NCI-H524 treated with DMSO at 0.1 percent for 48 hours (cell line): Measurements from ENCODE around the gene DAB2IP.

ENCODE experiments used
- DNase-seq: peaks from one replicate; lab custom pipeline; 2025; lab: John Stamatoyannopoulos, UW

Gene DAB2IP

DNA sequence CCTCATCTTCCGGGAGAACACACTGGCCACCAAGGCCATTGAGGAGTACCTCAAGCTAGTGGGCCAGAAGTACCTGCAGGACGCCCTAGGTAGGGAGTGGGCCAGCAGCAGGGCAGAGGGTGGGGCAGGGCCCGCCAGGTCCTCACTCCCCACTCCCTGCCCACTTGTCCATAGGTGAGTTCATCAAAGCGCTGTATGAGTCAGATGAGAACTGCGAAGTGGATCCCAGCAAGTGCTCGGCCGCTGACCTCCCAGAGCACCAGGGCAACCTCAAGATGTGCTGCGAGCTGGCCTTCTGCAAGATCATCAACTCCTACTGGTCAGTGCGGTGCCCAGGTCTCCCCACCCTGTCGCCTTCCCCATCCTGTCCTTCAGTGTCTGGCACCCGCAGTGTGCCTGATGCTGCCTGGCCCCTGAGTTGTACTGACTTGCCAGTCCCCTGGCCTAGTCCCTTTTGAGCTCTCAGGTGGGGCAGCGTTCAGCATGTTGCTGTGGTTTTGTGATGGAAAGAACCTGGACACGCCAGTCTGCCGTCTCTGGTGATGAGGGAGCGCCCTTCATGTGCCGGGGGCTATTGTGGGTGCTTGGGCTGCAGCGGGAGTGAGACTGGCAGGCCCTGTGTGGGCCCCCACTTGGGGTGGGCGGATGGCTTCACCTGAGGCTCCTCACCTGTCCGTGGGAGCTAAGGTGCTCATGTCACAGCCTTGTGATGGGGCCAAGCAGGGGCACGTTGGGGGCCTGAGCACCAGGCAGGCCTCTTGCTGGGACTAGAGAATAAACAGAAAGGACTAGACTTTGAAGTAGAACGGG lies 112.3 kb downstream of the DAB2IP start:
- no peak for DNase-seq

DNA sequence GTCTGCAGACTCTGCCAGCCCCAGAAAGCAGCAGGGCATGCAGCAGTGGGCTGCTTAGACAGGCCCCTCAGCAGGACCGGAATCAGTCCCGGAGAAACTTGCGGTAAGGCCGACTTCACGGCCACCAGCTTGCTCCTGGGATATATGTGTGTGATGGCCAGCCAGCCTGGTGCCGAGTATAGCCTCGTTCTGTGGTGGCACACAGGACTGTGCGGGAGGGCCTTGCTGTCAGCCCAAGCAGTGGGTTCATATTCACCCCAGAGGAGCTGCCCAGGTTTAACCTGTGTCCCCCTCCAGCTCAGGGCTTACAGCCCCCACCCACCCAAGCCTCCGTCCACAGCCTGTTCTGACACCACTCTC lies 112.9 kb downstream of the DAB2IP start:
- no peak for DNase-seq

DNA sequence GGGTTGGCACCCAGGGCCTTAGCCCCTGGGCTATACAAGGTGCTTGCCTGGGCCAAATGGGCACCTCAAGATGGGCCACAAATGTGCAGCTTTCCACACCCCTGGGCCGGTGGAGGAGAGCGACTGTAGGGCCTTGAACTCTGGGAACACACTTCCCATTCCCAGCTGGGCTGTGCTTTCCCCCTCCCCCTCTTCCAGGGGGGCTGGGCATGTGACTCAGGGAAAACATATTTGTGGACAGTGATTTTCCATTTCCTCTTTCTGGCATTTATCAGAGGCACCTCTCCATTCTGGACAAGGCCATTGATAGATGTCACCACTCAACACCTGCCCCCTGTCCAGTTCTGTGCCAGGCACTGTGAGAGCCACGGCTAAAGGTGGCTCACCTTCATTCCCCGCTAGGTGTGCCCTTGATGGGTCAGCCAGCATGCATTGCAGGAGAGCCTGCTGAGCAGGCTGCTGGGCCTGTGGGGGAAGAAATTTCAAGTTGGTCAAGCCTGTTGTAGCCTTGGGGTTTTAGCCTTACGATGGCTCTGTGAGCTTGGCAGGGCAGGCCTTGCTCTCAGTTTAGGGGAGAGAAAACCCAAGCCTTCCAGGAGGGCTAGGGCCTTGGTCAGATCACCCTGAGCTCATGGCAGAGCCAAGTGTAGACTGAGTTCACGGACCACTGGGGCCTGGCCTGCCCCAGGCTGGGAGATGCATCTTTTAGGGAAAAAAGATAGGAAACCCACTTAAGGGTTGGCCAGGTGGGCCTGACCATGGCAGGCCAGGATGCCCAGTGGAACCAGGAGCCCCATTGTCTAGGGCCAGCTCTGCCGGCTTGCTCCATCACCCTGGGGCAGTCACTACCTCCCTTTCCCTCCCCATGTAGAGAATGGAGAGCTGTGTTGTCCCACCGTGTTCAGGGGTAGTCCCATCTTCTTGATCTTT lies 113.9 kb downstream of the DAB2IP start:
- DNase-seq, result no peak

DNA sequence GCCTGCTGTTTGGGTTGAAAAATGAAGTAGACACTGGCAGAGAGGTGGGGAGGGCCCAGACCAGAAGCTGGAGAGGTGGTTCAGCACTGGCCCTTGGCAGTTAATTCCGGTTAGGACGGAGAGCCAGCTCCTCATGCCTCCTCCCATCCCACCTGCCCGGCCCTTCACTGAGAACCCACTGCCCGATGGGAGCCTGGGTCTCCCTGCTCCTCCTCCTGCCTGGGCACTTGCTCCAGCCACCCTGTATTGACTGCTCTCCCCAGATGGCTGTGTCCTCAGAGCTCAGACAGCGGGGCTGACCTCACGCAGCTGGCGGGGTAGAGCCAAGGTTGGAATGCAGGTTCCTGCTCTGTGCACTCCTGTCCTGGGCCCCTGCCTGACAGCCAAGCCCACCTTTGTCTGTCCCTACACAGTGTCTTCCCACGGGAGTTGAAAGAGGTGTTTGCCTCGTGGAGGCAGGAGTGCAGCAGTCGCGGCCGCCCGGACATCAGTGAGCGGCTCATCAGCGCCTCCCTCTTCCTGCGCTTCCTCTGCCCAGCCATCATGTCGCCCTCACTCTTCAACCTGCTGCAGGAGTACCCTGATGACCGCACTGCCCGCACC lies 114.7 kb downstream of the DAB2IP start:
- no peak for DNase-seq

DNA sequence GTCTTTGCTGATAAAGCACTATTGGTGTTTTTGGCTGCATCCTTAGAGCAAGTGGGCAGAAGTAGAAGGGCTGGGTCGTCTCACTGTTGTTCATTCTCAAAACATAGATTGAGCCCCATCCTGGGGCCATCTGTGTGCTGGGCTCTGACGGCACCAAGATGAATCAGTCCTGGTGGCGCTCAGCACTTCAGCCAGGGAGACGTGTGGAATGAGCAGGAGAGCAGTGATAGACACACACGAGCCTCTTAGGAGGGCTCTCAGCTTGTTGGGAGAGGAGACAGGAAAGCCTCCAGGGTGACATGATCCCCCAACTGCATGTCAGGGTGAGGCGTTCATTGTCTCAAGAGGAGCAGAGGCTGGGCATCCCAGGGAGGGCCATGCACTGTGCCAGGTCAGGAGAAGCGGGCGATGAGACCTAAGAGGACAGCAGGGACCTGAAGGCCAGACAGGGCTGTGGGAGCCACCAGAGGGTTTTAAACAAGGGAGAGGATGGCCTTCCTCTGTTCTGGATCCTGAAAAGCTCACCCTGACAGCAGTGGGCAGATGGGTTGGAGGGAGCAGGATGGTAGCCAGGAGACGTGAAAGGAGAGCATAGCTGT lies 115.8 kb downstream of the DAB2IP start:
- no peak for DNase-seq

DNA sequence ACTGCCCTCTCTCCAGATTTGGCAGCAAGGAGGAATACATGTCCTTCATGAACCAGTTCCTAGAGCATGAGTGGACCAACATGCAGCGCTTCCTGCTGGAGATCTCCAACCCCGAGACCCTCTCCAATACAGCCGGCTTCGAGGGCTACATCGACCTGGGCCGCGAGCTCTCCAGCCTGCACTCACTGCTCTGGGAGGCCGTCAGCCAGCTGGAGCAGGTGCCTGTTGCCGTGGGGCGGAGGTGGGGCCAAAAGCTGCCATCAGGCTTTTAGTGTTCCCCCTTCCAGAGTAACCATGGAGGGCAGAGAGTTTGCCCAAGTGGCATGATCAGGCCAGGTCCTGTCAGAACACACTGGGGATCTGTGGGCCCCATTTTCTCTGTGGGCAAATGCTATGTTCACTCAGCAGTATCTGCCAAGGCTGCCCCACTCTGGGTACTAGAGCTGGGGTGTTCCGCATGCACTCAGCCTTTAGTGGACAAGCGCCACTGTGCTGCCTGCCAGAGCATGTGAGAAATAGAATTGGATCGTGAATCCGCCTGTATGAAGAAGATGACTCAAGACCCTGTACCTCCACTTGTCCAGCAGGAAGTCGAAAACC lies 117.1 kb downstream of the DAB2IP start:
- no peak for DNase-seq

DNA sequence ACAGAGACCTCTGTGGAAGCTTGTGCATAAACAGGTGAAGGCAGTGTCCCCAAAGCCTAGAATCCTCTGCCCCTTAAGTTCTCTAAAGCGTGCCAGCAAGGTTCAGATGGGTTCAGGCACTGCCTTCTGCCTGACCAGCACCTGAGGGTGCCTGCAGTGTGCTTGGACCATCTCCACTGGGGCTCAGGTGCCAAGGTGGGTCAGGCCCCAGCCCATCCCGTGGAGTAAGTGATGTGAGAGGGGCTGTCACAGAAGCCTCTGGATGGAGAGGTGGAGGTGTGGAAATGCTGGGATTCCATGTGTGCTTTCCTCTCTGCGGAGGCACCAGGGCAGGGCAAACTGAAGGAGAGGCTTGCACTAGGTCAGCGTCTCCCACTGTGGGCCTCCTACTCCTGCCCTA lies 118.5 kb downstream of the DAB2IP start:
- no peak for DNase-seq

DNA sequence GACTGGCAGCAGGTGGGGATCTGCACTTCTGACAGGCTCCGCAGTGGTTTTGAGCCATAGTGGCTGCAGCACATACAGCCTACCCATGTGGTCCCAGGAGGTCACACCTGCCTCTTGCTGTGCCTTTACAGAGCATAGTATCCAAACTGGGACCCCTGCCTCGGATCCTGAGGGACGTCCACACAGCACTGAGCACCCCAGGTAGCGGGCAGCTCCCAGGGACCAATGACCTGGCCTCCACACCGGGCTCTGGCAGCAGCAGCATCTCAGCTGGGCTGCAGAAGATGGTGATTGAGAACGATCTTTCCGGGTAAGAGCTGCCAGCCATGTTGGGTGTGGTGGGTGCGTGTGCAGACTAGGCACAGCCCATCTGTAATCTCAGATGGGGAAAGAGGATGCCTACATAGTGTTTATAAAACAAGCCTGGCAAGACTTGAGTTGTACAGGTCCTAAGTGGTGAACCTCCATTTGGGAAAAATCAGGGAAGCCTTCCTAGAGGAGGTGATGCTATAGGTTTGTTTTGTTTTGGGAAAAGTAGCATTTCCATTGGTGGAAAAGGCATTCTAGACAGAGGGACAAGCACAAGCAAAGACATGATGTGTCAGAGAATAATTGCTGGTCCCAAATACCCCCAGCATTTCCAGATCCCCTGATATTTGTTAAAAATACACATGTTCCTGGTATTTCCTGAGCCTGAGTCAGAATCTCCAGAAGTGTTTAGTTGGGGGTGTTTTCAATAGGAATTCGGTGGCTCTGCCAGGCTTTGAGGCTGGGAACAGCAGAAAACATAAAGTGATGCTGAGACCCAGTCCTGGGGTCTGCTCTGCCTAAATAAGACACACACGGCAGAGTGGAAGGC lies 119.2 kb downstream of the DAB2IP start:
- no peak for DNase-seq

DNA sequence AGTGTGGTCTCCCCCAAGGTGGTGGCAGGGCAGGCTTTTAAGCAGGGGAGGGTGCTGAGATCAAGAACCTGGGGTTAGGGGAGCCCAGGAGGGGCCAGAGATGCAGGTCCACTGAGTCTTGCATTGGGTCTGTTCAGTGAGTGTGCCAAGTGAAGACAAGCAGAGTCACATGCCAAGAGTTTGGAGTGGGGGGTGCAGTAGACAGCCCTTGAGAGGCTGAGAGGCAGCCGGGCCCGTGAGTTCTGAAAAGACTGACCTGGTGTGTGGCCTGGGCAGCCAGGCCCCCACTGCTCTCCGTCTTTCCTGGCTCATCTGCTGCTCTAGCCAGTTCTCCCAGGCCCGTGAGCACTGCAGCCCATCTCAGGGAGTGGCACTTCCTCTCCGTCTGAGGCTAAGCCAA lies 120.0 kb downstream of the DAB2IP start:
- no peak for DNase-seq

DNA sequence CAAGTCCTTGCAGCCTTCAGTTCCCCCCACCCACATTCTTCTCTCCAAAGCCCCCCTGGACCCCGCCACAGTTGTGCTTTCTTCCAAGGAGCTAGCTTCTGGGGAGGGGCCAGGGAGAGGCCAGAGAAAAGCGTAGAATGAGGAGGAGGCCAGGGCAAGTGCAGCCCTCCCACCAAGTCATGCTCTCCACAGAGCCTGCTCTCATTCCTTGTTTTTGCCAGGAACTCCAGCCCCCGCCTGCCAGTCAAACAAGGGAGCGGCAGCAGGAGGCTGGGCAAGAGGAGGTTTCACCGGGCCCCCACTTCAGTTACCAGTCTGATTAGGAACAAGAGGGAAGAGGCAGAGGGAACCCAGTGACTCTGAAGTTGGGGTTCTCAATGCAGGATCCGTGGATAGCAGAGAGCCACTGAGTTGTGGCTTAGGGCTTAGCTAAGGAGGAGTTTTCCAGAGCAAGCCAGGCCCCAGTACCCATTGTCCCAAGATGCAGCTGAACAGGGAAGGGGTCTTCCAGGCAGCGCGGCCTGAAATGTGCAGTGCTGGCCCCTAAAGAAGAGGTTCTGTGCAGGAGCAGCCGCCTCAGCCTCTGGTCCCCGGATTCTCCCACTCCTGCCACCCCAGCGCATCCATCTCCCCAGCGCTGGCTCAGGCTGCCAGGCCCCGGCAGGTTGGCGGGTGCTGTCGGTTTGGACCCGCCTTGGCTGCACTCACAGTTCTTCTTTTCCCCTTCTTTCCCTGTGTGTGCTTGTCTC lies 120.6 kb downstream of the DAB2IP start:
- DNase-seq, result no peak

DNA sequence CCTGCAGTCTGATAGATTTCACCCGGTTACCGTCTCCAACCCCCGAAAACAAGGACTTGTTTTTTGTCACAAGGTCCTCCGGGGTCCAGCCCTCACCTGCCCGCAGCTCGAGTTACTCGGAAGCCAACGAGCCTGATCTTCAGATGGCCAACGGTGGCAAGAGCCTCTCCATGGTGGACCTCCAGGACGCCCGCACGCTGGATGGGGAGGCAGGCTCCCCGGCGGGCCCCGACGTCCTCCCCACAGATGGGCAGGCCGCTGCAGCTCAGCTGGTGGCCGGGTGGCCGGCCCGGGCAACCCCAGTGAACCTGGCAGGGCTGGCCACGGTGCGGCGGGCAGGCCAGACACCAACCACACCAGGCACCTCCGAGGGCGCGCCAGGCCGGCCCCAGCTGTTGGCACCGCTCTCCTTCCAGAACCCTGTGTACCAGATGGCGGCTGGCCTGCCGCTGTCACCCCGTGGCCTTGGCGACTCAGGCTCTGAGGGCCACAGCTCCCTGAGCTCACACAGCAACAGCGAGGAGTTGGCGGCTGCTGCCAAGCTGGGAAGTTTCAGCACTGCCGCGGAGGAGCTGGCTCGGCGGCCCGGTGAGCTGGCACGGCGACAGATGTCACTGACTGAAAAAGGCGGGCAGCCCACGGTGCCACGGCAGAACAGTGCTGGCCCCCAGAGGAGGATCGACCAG lies 121.3 kb downstream of the DAB2IP start:
- DNase-seq, result no peak

DNA sequence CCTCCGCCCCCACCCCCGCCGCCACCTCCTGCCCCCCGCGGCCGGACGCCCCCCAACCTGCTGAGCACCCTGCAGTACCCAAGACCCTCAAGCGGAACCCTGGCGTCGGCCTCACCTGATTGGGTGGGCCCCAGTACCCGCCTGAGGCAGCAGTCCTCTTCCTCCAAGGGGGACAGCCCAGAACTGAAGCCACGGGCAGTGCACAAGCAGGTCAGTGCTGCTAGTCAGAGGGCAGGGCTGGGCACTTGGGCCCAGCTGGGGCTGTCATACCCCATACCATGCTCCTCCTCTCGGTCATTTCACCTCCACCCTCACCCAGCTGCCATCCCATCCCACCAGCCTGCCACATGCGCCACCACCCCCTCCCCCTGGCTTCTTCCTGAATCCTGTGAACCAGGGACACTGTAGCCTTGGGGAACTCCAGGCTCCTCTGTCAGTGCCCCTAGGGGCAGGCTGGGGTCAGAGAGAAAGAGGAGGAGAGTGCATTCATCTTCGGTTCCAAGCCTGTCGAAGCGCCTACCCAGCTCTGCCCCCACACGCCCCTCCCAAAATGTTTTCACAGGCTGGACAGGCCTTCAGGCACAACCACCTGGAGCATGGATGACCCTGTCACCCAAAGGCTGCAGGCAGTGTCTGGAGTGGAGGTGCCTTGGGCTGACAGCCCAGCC lies 122.0 kb downstream of the DAB2IP start:
- no peak for DNase-seq

DNA sequence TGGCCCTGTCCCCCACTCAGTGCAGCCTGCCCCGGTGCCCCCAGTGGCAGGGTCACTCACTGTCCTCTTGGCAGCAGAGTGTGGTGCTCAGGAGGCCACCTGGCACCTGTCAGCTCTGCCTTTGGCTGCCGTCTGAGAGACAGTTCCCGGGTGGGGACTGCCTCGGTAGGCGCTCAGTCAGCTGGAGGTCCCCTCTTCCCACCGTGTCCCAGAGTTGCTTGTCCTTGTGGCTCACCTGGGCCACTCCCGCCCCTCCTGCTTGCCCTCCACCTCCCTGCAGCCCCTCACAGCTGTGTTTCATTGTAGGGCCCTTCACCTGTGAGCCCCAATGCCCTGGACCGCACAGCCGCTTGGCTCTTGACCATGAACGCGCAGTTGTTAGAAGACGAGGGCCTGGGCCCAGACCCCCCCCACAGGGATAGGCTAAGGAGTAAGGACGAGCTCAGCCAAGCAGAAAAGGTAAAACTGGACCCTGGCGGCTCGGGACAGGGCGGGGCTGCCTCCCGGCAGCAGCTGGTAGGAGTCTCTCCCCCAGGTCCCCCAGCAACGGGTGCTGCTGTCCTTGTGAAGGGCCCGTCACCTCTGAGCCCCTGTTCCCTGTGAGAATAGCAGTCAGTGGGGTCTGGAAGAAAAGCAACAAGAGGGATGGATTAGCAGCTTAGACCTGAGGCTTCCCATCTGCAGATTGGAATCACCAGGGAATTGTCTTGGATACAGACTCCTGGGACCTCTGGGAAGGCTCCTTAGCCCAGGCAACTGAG lies 122.7 kb downstream of the DAB2IP start:
- DNase-seq, result no peak

DNA sequence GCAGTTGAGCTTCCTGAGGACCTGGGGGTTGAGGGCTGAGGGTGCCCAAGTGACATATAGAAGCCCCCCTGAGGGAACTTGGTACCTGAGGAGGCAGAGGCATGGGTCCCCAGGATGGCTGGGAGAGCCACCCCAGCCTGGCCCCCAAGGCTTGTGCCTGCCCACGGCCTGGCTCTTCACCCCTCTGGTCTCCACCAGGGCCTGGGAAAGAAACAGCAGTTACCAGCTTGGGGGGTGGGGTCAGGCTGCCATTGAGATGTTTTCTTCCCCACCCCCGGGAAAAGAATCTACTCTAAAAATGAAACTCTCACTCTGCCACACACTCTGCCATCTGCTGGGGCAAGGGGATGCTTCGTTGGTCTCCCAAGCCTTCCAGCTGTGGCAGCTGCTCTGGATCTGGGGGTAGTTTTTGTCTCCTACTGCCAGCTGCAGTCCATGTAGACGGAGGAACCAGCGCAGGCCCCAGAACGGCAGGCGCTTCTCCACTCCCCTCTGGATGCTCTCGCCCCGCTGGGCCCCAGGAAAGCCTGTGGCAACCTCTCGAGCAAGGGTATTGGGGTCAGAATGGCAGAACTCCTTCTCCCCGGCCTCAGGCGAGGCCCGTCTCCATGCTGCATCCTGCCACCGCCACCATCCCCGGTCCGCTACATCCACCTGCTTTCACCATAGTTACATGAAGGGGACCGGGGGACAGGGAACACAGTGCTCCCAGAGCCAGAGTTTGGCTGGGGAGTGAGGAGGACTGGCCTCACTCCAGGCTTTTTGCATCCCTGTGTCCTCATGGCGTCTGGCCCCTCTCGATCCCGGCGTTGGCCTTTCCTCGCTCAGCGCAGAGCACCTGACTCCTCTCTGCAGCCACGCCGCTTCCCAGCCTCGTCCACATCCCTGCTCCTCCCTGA lies 123.5 kb downstream of the DAB2IP start:
- peak; percentile 3 for DNase-seq

DNA sequence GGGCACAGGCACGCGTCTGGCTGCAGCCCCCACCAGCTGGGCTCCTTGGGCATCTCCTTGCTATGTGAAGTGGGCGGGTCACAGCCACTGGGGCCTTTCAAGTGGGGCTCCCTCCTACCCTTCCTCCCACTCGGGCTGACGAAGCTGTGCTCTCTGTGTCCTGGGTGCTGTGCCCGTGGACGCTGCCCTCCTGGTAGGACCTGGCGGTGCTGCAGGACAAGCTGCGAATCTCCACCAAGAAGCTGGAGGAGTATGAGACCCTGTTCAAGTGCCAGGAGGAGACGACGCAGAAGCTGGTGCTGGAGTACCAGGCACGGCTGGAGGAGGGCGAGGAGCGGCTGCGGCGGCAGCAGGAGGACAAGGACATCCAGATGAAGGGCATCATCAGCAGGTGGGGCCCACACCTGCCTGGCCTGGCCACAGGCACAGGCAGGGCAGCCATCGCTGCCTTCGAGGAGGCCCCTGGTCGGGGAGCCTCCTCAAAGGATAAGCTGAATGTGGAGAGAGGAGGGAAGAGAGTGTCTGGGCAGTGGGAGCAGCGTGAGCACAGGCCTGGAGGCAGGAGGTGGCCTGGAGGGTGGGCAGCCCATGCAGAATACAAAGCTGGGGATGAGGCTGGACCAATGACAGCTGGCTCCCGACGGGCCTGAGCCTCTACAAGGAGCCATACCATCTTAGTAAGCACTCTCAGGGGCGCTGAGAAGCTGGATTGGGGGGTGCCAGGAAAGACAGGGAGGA lies 124.7 kb downstream of the DAB2IP start:
- no peak for DNase-seq
